Neural crest cell (in vitro differentiated cells): Measurements from ENCODE around the gene SCN7A. TPM values are rescaled to one million over a fixed set of nuclear protein-coding genes. Genes with fewer than 3 reads are reported as not detected.
A peak's percentile ranks its signal among the peaks of the same experiment; 100 is the strongest.

ENCODE experiments used
- DNase-seq: peaks from one replicate; pipeline ENCODE4 v3.0.0; 2021; ENCODE audit warnings: low read depth, mixed read lengths, low spot score
- H3K27ac Mint-ChIP-seq: one replicate; pipeline ENCODE4 v1.8.0; 2021; ENCODE audit warnings: mild to moderate bottlenecking, mixed read lengths; ENCODE audit not compliant: unreplicated experiment
- H3K27me3 Mint-ChIP-seq: 2 replicates; pipeline ENCODE4 v1.8.0; 2021; ENCODE audit warnings: low read depth, mild to moderate bottlenecking, mixed read lengths
- H3K36me3 Mint-ChIP-seq: 2 replicates; pipeline ENCODE4 v1.8.0; 2021; ENCODE audit warnings: low read depth, mild to moderate bottlenecking, mixed read lengths
- H3K4me1 Mint-ChIP-seq: 2 replicates; pipeline ENCODE4 v1.8.0; 2021; ENCODE audit warnings: mixed read lengths
- H3K4me3 Mint-ChIP-seq: one replicate; pipeline ENCODE4 v1.8.0; 2021; ENCODE audit warnings: mild to moderate bottlenecking, mixed read lengths
- H3K9me3 Mint-ChIP-seq: 2 replicates; pipeline ENCODE4 v1.8.0; 2021; ENCODE audit warnings: mixed read lengths
- CTCF ChIP-seq: fragments of 200-600 bp; sonication (generic); conservative IDR thresholded peaks from 2 replicates; pipeline ENCODE4 v1.5.0; 2021; ENCODE audit warnings: antibody characterized with exemption, mild to moderate bottlenecking
- total RNA-seq: library from RNA; stranded (reverse); gene quantifications from 2 replicates; pipeline ENCODE4 v1.2.1, GENCODE V29; 2021

Gene SCN7A
- total RNA-seq, 1 donor from 2014 or later, result 0.40 TPM

- no peak for DNase-seq
- no peak overlapping the region for H3K4me3 Mint-ChIP-seq
- no peak overlapping the region for H3K27ac Mint-ChIP-seq
- no peaks in the 10 kb centered on the region for H3K36me3 Mint-ChIP-seq
- no peaks in the 10 kb centered on the region for H3K9me3 Mint-ChIP-seq
- peaks cover 5% of the 10 kb centered on the region for H3K4me1 Mint-ChIP-seq
- no peaks in the 10 kb centered on the region for H3K27me3 Mint-ChIP-seq
- no peak for TF ChIP-seq CTCF
These were observed 101.0 kb downstream of the SCN7A start for GRCh38 chr2:166393008-166393407.

GRCh38 chr2:166388481-166389070, 105.5 kb downstream of the SCN7A start:
- Mint-ChIP-seq H3K27me3 (no peaks in the 10 kb centered on the region), H3K4me1 (peaks cover 5% of the 10 kb centered on the region), H3K27ac (no peak overlapping the region), H3K36me3 (no peaks in the 10 kb centered on the region), H3K9me3 (no peaks in the 10 kb centered on the region), H3K4me3 (no peak overlapping the region)
- no peak for DNase-seq
- no peak for TF ChIP-seq CTCF

DNA sequence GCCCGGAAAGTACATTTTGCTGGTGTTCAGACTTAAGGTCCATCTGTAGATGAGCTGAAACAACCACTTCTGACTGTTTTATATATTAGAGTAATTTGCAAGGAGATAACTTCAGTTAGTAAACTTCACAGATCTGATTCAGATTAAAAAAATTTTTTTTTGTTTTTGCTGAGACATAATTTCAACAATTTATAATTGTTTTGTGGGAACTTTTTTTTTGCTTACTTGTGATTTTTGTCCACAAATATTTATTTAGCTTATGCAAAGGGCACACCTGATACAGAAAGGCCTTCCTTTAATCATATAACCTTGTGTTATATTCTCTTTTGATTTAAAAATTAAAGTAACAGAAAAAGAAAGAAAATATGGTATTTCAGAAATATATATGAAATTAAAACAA, 108.7 kb downstream of the SCN7A start:
- Mint-ChIP-seq H3K4me3 (no peak overlapping the region), H3K36me3 (no peaks in the 10 kb centered on the region), H3K9me3 (no peaks in the 10 kb centered on the region), H3K27me3 (peaks cover 6% of the 10 kb centered on the region), H3K27ac (no peak overlapping the region), H3K4me1 (peaks cover 5% of the 10 kb centered on the region)
- DNase-seq, result no peak
- no peak for TF ChIP-seq CTCF

DNA sequence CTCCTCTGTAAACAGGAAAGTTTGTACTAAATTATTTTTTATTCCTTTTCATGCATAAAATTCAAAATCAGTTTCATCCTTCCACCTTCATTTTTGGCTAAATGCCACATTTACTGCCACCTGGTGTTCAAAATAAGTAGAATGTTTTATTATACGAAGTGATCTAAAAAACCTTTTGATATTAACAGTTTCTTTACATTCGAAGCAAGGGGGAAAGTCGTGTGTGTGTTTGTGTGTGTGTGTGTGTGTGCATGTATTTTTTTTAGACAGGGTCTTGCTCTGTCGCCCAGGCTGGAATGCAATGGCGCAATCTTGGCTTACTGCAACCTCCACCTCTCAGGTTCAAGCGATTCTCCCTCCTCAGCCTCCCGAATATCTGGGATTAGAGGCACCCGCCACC, 109.3 kb downstream of the SCN7A start:
- Mint-ChIP-seq H3K27me3 (peaks cover 11% of the 10 kb centered on the region), H3K9me3 (no peaks in the 10 kb centered on the region), H3K4me3 (no peak overlapping the region), H3K36me3 (no peaks in the 10 kb centered on the region), H3K4me1 (peaks cover 5% of the 10 kb centered on the region), H3K27ac (no peak overlapping the region)
- TF ChIP-seq CTCF, result peak; percentile 73
- DNase-seq, result no peak

GRCh38 chr2:166382448-166382847, 111.6 kb downstream of the SCN7A start:
- no peaks in the 10 kb centered on the region for H3K36me3 Mint-ChIP-seq
- H3K4me1 Mint-ChIP-seq, result no peaks in the 10 kb centered on the region

More at GRCh38 chr2:166382448-166382847, 111.6 kb downstream of the SCN7A start:
- H3K27me3 Mint-ChIP-seq, result peaks cover 25% of the 10 kb centered on the region
- TF ChIP-seq CTCF, result no peak
- DNase-seq, result no peak
- no peaks in the 10 kb centered on the region for H3K9me3 Mint-ChIP-seq
- no peak overlapping the region for H3K4me3 Mint-ChIP-seq
- H3K27ac Mint-ChIP-seq, result no peak overlapping the region
